ENCODE results near the gene UFD1.

Gene UFD1

DNA sequence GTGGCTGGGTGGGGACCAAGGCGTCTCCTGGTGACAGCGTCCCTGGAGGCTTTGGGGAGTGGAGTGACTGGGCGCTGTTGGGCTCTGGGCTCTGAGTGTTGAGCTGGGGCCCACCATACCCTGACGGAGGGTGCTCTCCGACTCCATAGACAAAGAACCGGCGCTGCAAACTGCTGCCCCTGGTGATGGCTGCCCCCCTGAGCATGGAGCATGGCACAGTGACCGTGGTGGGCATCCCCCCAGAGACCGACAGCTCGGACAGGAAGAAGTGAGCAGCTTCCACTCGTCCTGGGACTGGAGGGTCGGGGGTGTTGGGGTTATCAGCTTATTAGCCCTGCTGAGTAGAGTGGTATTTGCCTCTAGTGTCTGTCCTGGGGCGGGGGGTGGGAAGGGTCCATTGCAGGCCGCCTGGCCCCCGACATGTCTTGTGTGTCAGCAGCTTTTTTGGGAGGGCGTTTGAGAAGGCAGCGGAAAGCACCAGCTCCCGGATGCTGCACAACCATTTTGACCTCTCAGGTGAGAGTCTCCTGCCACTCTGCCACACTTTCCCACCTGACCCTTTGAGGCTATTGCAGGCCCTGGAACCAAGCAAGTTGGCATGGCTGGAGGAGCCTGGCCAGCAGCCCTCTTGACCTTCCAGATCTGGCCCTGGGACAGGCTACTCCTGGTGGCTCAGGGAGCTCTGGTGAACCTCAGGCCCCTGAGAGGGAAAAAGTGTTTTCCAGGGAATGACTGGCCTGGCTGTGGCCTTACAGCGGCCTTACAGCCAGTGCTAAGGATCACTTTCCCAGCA, 37.6 kb upstream of the UFD1 start:
- DNase-seq (ENCODE audit: low read depth in 2 of 2), result no peak

DNA sequence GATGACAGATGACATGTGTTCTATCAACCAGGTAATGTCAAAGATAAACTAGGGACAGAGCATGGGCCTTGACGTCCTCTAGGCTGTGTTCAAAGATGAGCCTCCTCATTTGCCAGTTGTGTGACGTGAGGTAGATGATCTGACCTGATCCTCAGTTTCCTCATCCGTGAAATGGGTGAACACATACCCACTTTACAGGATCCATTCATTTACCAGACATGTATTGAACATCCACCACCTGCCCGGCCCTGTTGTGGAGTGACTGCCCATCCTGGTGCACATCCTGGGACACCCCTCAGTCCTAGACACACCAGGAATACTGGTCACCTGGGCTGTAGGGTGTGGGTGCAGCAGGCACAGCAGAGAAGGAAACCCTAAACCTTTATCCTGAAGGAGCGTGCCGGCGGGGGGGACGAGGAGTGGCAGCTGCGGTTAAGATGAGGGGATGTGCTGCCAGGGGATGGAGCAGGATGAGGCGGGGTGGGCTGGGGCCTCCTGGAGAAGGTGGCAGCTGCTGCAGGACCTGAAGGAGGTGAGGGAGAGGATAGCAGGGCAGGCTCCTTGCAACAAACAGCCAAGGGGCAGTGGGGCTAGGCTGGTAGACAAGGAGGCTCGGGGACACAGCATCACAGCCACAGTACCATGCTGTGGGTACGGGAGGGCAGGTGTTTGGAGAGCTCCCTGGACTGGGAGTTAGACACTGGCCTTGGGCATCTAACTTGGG, 36.8 kb upstream of the UFD1 start:
- DNase-seq (ENCODE audit: low read depth in 2 of 2), result no peak

DNA sequence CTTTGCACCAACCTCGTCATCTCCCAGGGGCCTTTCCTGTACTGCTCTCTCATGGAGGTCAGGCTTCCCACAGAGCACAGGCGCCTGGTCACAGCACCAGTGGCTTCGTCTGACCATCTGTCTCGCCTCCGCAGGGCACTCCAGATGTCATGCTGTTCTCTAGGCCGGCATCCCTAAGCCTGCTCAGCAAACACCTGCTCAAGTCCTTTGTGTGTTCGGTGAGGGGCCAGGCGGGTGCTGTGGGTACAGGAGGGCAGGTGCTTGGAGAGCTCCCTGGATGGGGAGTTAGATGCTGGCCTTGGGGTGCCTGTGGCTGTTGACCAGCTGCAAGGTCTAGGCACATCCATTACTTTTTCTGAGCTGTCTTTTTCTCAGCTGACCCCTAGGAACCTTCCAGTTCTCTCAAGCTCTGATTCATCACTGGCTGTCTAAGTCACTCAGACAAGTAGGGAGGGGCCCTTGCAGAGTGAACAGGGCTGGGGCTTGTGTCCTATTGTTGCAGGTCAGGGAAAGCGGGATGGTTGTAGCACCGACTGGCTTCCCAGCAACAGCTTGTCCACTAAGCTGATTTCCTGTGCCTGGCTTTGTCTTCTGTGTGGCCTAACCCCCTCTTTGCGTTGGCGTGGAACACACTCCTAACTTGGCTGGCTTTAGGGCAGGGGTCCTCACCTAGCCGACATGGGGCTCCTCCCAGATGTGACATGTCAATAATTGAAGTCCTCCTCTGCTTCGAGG, 36.0 kb upstream of the UFD1 start:
- no peak for DNase-seq (ENCODE audit: low read depth in 2 of 2)

DNA sequence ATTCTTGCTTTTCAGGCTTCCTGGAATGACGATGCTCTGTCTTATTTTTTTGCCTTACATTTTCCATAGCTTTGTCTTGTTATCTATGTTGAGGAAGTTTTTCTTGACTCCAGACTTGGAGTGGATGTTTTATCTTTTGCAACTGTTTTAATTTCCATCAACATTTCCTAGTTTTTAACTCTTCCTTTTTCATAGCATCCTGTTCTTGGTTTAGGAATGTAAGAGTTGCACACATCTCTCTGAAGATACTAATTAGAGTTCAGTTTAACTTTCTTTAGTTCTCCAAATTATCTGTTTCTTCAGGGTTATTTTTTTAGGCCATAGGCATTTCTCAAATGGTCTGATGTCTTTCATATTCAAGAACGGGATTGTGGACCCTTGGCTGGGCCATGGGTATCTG, 34.8 kb upstream of the UFD1 start:
- no peak for DNase-seq (ENCODE audit: low read depth in 2 of 2)

DNA sequence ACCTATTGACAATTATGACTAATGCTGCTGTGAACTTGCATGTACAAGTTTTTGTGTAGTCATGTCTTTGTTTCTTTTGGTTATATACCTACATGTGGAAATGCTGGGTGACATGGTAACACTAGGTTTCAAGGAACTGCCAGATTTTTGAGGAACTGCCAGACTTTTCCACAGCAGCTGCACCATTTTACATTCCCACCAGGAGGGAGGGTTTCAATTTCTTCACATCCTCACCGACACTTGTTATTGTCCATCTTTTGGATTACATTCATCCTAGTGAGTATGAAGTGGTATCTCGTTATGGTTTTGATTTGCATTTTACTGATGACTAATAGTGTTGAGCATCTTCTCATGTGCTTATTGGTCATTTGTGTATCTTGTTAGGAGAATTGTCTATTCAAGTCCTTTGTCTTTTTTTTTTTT, 31.9 kb upstream of the UFD1 start:
- no peak for DNase-seq (ENCODE audit: low read depth in 2 of 2)

DNA sequence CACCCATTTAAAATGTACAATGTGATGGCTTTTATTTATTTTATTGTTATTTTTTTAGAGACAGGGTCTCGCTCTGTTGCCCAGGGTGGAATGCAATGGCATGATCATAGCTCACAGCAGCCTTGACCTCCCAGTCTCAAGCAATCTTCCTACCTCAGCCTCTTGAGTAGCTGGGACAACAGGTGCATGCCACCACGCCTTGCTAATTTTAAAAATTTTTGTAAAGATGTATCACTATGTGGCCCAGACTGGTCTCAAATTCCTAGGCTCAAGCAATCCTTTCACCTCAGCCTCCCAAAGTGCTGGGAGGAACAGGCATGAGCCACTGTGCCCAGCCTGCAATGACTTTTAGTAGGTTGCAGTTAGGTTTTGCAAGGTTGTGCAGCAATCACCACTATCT, 30.9 kb upstream of the UFD1 start:
- DNase-seq (ENCODE audit: low read depth in 2 of 2), result no peak

DNA sequence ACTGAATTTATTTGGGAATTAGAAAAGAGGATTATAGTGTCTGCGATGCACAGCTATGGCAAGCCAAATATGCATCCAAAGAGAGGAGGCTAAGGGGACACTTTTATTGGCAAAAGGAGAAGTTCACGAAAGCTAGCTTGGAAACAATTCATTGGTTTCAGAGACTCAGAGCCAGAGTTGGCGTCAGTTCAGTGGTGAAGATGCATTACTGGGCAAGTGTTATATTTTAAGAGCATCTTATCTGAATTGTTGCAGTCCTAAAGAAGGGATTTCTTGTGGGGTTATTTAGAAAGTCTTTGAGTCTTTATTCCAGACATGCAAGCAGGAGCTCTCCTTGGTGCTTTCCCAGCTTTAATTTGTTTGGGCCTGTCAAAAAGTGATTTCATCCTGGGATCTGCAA, 30.2 kb upstream of the UFD1 start:
- no peak for DNase-seq (ENCODE audit: low read depth in 2 of 2)

DNA sequence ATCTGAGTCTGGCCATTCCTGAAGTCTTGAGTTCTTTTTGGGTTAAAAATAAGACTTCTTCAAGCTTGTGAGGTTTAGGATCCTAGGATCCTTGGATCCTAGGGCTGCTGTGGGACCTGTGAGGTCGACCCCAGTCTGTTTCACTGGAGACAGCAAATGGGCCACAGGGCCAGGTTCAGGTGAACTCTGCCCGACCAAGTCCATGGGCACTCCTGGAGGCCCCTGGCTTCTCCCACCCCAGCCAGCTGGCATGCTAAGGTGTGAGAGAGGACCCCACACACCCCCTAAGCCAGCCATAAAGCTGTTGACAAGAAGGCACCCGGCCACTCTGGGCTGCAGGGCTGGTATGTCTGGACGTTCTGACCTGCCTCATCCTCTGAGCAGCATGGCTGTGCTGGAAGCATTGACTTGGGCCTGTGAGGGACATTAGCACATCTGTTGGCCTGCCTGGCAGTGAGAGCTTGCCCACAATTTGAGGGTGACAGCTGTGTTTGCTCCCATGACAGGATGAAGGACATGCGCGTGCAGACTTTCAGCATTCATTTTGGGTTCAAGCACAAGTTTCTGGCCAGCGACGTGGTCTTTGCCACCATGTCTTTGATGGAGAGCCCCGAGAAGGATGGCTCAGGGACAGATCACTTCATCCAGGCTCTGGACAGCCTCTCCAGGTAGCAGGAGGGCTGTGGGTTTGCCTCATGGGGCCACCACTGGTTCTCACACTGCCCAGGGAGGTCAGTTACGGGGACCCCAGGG, 29.2 kb upstream of the UFD1 start:
- DNase-seq (ENCODE audit: low read depth in 2 of 2), result no peak

DNA sequence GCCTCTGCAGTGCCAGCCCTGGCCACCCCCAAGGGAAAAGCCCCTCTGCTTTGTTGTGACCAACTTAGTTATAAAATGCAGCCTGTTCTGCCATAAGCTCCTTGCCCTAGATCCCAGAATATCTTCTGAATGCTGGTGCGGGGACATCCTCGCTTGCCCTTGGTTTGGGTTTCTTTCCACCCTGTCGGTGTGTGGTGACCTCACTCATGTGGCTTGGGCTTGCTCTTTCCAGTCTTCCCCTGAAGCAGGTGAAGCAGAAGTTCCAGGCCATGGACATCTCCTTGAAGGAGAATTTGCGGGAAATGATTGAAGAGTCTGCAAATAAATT, 28.5 kb upstream of the UFD1 start:
- no peak for DNase-seq (ENCODE audit: low read depth in 2 of 2)

DNA sequence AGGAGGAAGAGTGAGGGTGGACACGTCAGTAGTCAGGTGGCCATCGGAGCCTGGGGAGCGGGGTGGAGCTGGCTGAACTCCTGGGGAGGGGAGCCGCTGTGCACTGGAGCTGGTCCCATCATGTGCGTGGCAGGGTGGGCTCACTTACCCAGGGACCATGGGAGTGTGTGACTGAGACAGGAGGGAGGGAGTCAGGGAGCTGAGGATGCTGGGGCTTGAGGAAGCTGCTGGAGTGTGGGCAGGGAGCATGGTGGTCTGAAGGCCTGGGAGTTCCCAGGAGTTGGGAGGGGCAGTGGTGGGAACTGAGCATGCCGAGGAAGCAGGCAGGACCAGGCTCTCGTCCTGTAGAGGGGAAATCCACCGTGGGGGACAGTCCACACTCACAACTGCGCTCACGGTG, 27.2 kb upstream of the UFD1 start:
- no peak for DNase-seq (ENCODE audit: low read depth in 2 of 2)

DNA sequence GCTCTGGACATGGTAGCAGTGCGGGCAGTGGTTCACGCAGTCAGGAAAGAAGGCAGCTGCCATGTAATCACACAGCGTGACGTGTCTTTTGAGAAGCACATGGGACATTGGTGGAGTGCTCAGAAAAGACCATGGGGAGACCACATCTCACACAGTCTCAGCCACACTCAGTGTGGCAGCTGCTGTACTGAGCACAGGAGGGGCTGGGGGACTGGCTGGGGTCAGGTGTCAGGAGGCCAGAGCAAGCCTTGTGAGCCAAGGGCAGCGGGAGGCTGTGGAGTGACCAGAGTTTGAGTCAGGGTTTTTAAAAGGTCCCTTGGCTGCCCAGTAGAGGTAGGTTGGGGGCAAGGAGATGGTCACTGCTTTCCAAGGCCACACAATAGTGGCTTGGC, 26.7 kb upstream of the UFD1 start:
- no peak for DNase-seq (ENCODE audit: low read depth in 2 of 2)

DNA sequence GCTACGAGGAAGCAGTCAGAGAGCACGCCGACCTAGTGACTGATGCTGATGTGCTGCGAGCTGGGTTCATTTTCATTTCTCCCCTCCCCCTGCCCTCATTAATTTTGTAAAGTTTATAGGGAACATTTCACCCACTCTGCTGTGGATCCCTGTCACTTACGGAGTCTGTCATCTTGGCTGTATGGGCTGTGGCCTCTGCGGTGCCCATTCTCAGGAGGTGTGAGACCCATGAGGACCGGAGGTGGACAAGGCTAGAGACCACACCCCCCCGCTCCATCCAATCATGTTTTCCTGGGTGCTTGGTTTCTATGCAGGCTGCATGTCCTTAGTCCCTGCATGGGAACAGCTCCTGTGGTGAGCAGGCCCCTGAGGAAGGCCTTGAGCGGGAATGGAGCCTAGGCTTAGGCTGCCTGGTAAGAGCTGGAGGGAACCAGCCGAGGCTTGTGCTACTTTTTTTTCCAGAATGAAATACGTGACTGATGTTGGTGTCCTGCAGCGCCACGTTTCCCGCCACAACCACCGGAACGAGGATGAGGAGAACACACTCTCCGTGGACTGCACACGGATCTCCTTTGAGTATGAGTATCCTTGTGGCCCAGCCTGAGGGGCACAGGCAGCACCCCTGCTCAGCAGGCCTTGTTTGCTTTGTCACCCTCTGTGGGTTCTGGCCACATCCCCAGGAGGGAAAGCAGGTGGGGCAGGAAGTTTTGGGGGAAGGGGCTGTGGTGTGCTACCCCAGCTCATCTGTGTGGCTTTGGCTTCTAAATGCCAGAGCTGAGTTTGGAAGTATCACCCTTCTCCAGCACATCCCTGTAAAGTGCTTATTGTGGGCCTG, 26.1 kb upstream of the UFD1 start:
- DNase-seq (ENCODE audit: low read depth in 2 of 2), result no peak

DNA sequence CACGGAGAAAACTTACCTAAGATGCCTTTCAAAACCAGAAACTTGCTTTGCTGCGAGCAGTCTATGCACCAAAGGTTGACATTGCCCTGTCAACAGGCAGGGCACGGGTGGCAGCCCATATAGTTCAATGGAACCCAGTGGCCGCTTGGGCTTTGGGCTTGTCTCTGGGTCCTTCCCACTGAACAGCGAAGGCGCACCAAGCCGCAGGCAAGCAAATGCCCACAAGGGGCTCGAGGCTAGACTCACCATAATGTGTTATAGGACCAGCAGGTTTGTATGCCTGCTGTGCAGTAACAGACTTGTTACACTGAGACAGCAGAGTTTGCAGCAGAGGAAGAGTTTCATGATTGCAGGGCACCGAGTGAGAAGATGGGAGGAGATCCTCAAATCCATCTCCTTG, 24.9 kb upstream of the UFD1 start:
- DNase-seq (ENCODE audit: low read depth in 2 of 2), result no peak

DNA sequence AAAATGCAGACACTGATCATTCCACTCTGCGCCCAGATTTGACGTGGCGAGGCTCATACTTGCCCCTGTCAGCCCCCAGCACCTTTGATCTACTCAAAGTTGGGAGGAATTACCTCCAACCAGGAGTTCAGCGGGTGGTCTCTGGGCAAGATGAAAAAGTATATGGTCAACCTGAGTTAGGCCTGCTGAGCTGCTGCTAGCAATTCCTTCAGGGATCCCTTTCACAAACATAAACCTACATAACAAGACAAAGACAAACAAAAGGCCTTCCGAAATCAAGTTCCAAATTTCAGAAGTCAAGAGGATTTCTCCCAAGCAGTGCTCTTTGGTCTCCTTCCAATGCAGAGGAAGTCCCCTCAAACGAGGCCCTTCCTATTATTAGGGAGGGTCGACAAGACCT, 24.4 kb upstream of the UFD1 start:
- DNase-seq (ENCODE audit: low read depth in 2 of 2), result no peak

DNA sequence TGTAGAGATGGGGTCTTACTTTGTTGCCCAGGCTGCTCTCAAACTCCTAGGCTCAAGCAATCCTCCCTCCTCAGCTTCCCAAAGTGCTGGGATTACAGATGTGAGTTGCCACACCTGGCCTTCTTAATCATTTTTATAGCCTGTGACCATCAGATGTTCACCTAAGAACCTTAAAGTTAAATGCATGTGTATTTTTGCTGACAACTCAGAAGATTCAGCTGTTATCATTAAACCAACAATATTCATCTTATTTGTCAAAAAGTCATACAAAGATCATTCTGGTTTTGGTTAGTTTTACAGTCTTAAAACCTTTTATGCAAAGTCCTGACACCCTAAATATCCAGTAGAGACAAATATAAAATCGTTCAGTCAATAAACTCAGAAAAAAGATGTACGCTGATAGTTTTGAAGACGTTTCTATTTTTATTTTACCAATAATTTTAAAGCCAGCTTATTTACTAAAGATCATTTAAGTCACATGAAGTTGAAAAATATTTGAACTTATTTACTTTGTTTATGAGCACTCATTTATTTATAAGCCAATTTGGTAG, 23.0 kb upstream of the UFD1 start:
- no peak for DNase-seq (ENCODE audit: low read depth in 2 of 2)

DNA sequence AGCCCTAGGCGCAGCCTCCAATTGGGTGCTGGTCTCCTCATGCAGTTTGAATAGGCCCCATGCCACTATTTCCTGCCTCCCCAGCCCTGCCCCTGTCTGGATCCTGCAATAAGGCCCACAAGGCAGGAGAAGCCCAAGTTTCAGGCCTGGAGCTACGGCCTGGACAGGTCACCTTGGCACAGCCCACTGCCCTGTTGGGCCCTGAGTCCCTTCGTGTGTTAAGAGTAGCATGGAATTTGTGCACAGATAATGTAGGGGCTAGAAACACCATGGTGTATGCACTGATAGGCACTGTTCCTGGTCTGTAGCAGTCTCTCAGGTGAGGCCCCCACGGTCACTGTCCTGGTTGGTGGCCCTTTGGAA, 20.9 kb upstream of the UFD1 start:
- no peak for DNase-seq (ENCODE audit: low read depth in 2 of 2)

DNA sequence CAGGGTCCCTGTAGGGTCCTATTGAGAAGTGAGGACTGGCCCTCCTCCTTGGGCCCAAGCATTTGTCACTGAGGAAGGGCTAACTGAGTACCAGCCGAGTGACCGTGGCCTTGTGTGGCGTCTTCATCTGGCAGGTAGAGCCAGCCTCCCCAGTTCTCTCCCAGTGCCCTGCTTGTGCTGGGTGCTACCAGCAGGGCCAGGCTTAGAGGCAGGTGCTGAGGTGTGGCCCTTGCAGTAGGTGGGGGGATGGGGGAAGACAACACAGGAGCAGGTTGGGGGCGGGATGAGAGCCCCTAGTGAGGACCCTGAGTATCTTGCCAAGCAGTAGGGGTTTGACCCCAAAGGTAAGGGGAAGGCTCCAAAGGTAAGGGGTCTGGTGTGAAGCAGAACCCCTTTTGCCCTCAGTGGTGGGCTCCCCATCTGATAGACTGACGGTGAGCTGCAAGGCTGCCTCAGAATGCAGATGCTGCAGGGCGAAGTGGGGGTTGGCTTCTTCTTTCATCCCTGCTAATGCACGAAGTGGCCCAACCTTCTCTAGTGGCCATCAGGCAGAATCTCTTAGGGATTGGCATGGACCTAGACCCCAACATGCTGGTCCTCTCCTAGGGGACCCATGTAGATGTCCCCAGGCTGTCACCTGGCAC, 20.4 kb upstream of the UFD1 start:
- no peak for DNase-seq (ENCODE audit: low read depth in 2 of 2)

DNA sequence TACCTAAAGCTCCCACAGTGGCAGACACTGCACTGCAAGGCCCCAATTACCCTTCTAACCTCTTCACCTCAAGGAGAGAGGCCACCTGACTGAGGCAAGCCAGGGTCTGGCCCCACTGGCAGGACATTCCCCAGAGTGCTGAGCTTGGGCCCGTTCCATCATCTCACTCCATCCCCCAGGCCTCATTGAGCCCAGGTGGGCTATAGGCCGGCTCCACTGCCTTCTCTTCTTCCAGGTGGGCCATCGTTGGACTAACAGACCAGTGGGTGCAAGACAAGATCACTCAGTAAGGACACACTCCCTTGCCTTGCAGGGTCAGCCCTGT, 19.8 kb upstream of the UFD1 start:
- DNase-seq (ENCODE audit: low read depth in 2 of 2), result no peak

DNA sequence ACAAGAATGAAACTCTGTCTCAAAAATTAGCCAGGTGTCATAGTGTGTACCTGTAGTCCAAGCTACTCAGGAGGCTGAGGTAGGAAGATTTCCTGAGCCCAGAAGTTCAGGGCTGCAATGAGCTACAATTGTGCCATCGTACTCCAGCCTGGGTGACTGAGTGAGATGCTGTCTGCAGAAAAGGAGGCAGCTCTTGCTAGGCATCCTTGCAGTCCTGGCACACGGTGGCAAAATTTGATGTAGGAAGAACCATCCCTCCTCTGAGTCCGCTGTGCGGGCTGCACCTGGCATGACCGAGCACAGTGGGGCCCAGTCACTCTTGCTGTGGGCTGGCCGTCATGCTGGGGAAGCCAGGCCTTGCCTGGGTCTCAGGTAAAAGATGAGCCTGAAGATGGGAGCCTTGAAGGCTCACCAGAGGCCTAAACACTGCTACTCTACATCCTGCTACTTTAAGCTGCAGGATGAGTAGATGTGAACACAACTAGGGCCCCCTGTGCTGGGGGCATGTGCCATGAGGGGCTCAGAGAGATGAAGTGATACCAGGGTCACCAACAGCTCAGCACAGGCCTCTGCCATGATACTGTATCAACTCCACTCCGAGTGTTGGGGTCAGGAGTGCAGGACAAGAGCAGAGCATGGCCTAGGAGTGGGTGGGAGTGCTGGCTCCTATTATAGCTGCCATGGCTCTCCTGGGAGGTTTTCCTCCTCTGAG, 19.3 kb upstream of the UFD1 start:
- no peak for DNase-seq (ENCODE audit: low read depth in 2 of 2)

DNA sequence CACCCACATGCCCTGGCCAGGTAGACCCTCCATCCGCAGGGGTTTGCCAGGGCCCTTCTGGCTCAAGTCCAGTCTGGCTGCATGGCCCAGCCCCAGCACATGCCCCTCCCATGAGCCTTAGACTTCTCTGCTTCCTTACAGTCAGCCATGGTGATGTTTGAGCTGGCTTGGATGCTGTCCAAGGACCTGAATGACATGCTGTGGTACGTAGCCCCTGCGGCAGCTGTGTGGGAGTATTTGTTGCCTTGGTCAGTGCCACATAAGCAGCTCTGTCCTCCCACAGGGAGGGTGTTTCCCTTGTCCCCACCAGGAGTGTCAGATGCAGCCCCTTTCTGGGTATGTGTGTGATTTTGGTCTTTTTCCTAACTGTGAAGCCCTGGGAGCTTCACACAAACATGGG, 18.3 kb upstream of the UFD1 start:
- no peak for DNase-seq (ENCODE audit: low read depth in 2 of 2)
